Right hindlimb (tissue), 1 donor: ENCODE results near the gene LRRC23.
A peak's percentile ranks its signal among the peaks of the same experiment; 100 is the strongest.
"Not testable (repeated sequence)": the region's sequence is repeated elsewhere in the genome, so short reads cannot be mapped to it uniquely, and the experiment has no call there.

Experiments
- DNase-seq: peaks from one replicate; pipeline ENCODE4 v3.0.0-alpha.2; 2018

LRRC23 gene

GRCh38 chr12:6872073-6873048, 32.3 kb upstream of the LRRC23 start:
- DNase-seq, result peak; percentile 91

- DNase-seq, result peak; percentile 98
Measured at GRCh38 chr12:6873094-6874014, 31.3 kb upstream of the LRRC23 start, which contains the start of gene SPSB2. SPSB2 (minus strand) TSS chr12:6873303; CDS start chr12:6872901, 402 bp downstream.

GRCh38 chr12:6874015-6874368, 30.6 kb upstream of the LRRC23 start:
- not testable (repeated sequence) for DNase-seq

GRCh38 chr12:6879824-6880223, 24.8 kb upstream of the LRRC23 start:
- not testable (repeated sequence) for DNase-seq

GRCh38 chr12:6883252-6883651, 21.4 kb upstream of the LRRC23 start:
- no peak for DNase-seq

- DNase-seq, result no peak
Measured at GRCh38 chr12:6883683-6884082, 20.9 kb upstream of the LRRC23 start.

- DNase-seq, result no peak
Measured at GRCh38 chr12:6884539-6884938, 20.1 kb upstream of the LRRC23 start.

- not testable (repeated sequence) for DNase-seq
Measured at GRCh38 chr12:6886206-6886999, 18.2 kb upstream of the LRRC23 start.

- DNase-seq, result no peak
Measured at GRCh38 chr12:6887460-6887859, 17.2 kb upstream of the LRRC23 start.

- DNase-seq, result no peak
Measured at GRCh38 chr12:6888360-6888759, 16.3 kb upstream of the LRRC23 start.

GRCh38 chr12:6888794-6889193, 15.8 kb upstream of the LRRC23 start:
- DNase-seq, result not testable (repeated sequence)

- DNase-seq, result not testable (repeated sequence)
Measured at GRCh38 chr12:6889775-6890573, 14.6 kb upstream of the LRRC23 start.

- DNase-seq, result peak; percentile 99
Measured at GRCh38 chr12:6890789-6891645, 13.6 kb upstream of the LRRC23 start.

- DNase-seq, result no peak
Measured at GRCh38 chr12:6891646-6892001, 13.0 kb upstream of the LRRC23 start.

- DNase-seq, result not testable (repeated sequence)
Measured at GRCh38 chr12:6892683-6893082, 11.9 kb upstream of the LRRC23 start.

GRCh38 chr12:6894321-6894720, 10.3 kb upstream of the LRRC23 start:
- DNase-seq, result no peak

- no peak for DNase-seq
Measured at GRCh38 chr12:6896846-6897435, 7.7 kb upstream of the LRRC23 start.

- no peak for DNase-seq
Measured at GRCh38 chr12:6899427-6899826, 5.2 kb upstream of the LRRC23 start.

GRCh38 chr12:6899837-6900519, 4.6 kb upstream of the LRRC23 start:
- DNase-seq, result peak; percentile 57

GRCh38 chr12:6902448-6902847, 2.2 kb upstream of the LRRC23 start:
- DNase-seq, result no peak
